Stimulated activated memory B cell treated with anti-CD40 and anti-IgM and Interleukin-4, amounts not matched to agents 10 μg/mL and 1 μg/mL and 100 μg/mL, for 72 hours (primary cell): ENCODE data around the gene SUPT3H.
"Not testable (repeated sequence)": the region's sequence is repeated elsewhere in the genome, so short reads cannot be mapped to it uniquely, and the experiment has no call there.

Source experiments
- ATAC-seq: fragments of 150-1000 bp; cut with Tn5 transposase; 2 replicates; pipeline ENCODE4 v1.10.0; 2021
- H3K27ac Mint-ChIP-seq: one replicate; pipeline ENCODE4 v1.8.0; 2022; ENCODE audit warnings: mild to moderate bottlenecking, mixed read lengths
- H3K27me3 Mint-ChIP-seq: one replicate; pipeline ENCODE4 v1.8.0; 2022; ENCODE audit warnings: mixed read lengths
- H3K36me3 Mint-ChIP-seq: one replicate; pipeline ENCODE4 v1.8.0; 2022; ENCODE audit warnings: mixed read lengths
- H3K4me1 Mint-ChIP-seq: one replicate; pipeline ENCODE4 v1.8.0; 2022; ENCODE audit warnings: mixed read lengths
- H3K4me3 Mint-ChIP-seq: one replicate; pipeline ENCODE4 v1.8.0; 2022; ENCODE audit warnings: mild to moderate bottlenecking, moderate library complexity, mixed read lengths
- H3K9me3 Mint-ChIP-seq: one replicate; pipeline ENCODE4 v1.8.0; 2022; ENCODE audit warnings: mixed read lengths

Gene SUPT3H

GRCh38 chr6:45170309-45170708 lies 207.4 kb downstream of the SUPT3H start:
- H3K27me3 Mint-ChIP-seq = no peaks in the 10 kb centered on the region
- peaks cover 6% of the 10 kb centered on the region for H3K4me1 Mint-ChIP-seq
- H3K27ac Mint-ChIP-seq = no peak overlapping the region
- H3K4me3 Mint-ChIP-seq = no peak overlapping the region
- no peaks in the 10 kb centered on the region for H3K9me3 Mint-ChIP-seq
- ATAC-seq = no peak
- peaks cover 6% of the 10 kb centered on the region for H3K36me3 Mint-ChIP-seq

GRCh38 chr6:45169815-45170214 lies 207.9 kb downstream of the SUPT3H start:
- Mint-ChIP-seq H3K27ac (no peak overlapping the region), H3K27me3 (no peaks in the 10 kb centered on the region), H3K4me1 (peaks cover 7% of the 10 kb centered on the region), H3K36me3 (peaks cover 6% of the 10 kb centered on the region), H3K4me3 (no peak overlapping the region), H3K9me3 (no peaks in the 10 kb centered on the region)
- ATAC-seq = no peak

GRCh38 chr6:45163952-45164766 lies 213.6 kb downstream of the SUPT3H start:
- H3K27me3 Mint-ChIP-seq = no peaks in the 10 kb centered on the region
- peaks cover 13% of the 10 kb centered on the region for H3K4me1 Mint-ChIP-seq

GRCh38 chr6:45160305-45160704 lies 217.4 kb downstream of the SUPT3H start:
- Mint-ChIP-seq H3K36me3 (peaks cover 10% of the 10 kb centered on the region), H3K4me3 (no peak overlapping the region), H3K4me1 (peaks cover 7% of the 10 kb centered on the region), H3K27ac (no peak overlapping the region), H3K27me3 (no peaks in the 10 kb centered on the region), H3K9me3 (no peaks in the 10 kb centered on the region)
- ATAC-seq = no peak

More at GRCh38 chr6:45163952-45164766, 213.6 kb downstream of the SUPT3H start:
- Mint-ChIP-seq H3K27ac (peak overlapping the region; percentile 10), H3K9me3 (no peaks in the 10 kb centered on the region), H3K36me3 (peaks cover 16% of the 10 kb centered on the region), H3K4me3 (no peak overlapping the region)
- peak; percentile 95 for ATAC-seq

- Mint-ChIP-seq H3K9me3 (no peaks in the 10 kb centered on the region), H3K27me3 (no peaks in the 10 kb centered on the region), H3K4me3 (no peak overlapping the region), H3K36me3 (peaks cover 5% of the 10 kb centered on the region), H3K4me1 (no peaks in the 10 kb centered on the region), H3K27ac (no peak overlapping the region)
- ATAC-seq = peak; percentile 80
Observed at GRCh38 chr6:45156075-45156474, 221.7 kb downstream of the SUPT3H start.

- Mint-ChIP-seq H3K27ac (no peak overlapping the region), H3K4me3 (no peak overlapping the region)
- ATAC-seq = no peak
Observed at GRCh38 chr6:45155341-45155894, 222.3 kb downstream of the SUPT3H start.

GRCh38 chr6:45154679-45155078 lies 223.1 kb downstream of the SUPT3H start:
- Mint-ChIP-seq H3K36me3 (no peaks in the 10 kb centered on the region), H3K4me3 (no peak overlapping the region)

More at GRCh38 chr6:45155341-45155894, 222.3 kb downstream of the SUPT3H start:
- H3K36me3 Mint-ChIP-seq = no peaks in the 10 kb centered on the region
- no peaks in the 10 kb centered on the region for H3K9me3 Mint-ChIP-seq
- H3K4me1 Mint-ChIP-seq = no peaks in the 10 kb centered on the region
- H3K27me3 Mint-ChIP-seq = no peaks in the 10 kb centered on the region

GRCh38 chr6:45148711-45149341 lies 228.9 kb downstream of the SUPT3H start:
- Mint-ChIP-seq H3K9me3 (peaks cover 13% of the 10 kb centered on the region), H3K27me3 (no peaks in the 10 kb centered on the region), H3K36me3 (peaks cover 13% of the 10 kb centered on the region), H3K4me3 (no peak overlapping the region), H3K4me1 (no peaks in the 10 kb centered on the region), H3K27ac (no peak overlapping the region)
- ATAC-seq = no peak

More at GRCh38 chr6:45154679-45155078, 223.1 kb downstream of the SUPT3H start:
- Mint-ChIP-seq H3K9me3 (no peaks in the 10 kb centered on the region), H3K4me1 (no peaks in the 10 kb centered on the region), H3K27ac (no peak overlapping the region), H3K27me3 (no peaks in the 10 kb centered on the region)
- ATAC-seq = no peak

- Mint-ChIP-seq H3K9me3 (peaks cover 18% of the 10 kb centered on the region), H3K27ac (no peak overlapping the region), H3K27me3 (no peaks in the 10 kb centered on the region), H3K4me3 (no peak overlapping the region), H3K36me3 (peaks cover 18% of the 10 kb centered on the region), H3K4me1 (no peaks in the 10 kb centered on the region)
- ATAC-seq = no peak
Observed at GRCh38 chr6:45148278-45148677, 229.5 kb downstream of the SUPT3H start.

- not testable (repeated sequence) for H3K4me1 Mint-ChIP-seq, H3K27me3 Mint-ChIP-seq, H3K27ac Mint-ChIP-seq, ATAC-seq, H3K4me3 Mint-ChIP-seq
- H3K9me3 Mint-ChIP-seq = peaks cover 30% of the 10 kb centered on the region
- peaks cover 37% of the 10 kb centered on the region for H3K36me3 Mint-ChIP-seq
Observed at GRCh38 chr6:45145658-45146057, 232.1 kb downstream of the SUPT3H start.

- H3K27me3 Mint-ChIP-seq = no peaks in the 10 kb centered on the region
- H3K27ac Mint-ChIP-seq = no peak overlapping the region
- ATAC-seq = no peak
- no peak overlapping the region for H3K4me3 Mint-ChIP-seq
- peaks cover 64% of the 10 kb centered on the region for H3K36me3 Mint-ChIP-seq
- peaks cover 41% of the 10 kb centered on the region for H3K9me3 Mint-ChIP-seq
- no peaks in the 10 kb centered on the region for H3K4me1 Mint-ChIP-seq
Observed at GRCh38 chr6:45138765-45139164, 239.0 kb downstream of the SUPT3H start.

GRCh38 chr6:45136495-45136894 lies 241.2 kb downstream of the SUPT3H start:
- Mint-ChIP-seq H3K27me3 (no peaks in the 10 kb centered on the region), H3K4me3 (no peak overlapping the region), H3K36me3 (peaks cover 45% of the 10 kb centered on the region), H3K4me1 (peaks cover 5% of the 10 kb centered on the region), H3K27ac (no peak overlapping the region), H3K9me3 (peaks cover 26% of the 10 kb centered on the region)
- ATAC-seq = no peak

- H3K27ac Mint-ChIP-seq = no peak overlapping the region
Observed at GRCh38 chr6:45132658-45133294, 245.0 kb downstream of the SUPT3H start.

GRCh38 chr6:45132059-45132458 lies 245.7 kb downstream of the SUPT3H start:
- Mint-ChIP-seq H3K4me1 (peaks cover 5% of the 10 kb centered on the region), H3K9me3 (peaks cover 14% of the 10 kb centered on the region), H3K27me3 (no peaks in the 10 kb centered on the region), H3K27ac (no peak overlapping the region), H3K4me3 (no peak overlapping the region), H3K36me3 (peaks cover 26% of the 10 kb centered on the region)
- ATAC-seq = no peak

More at GRCh38 chr6:45132658-45133294, 245.0 kb downstream of the SUPT3H start:
- H3K4me1 Mint-ChIP-seq = peaks cover 5% of the 10 kb centered on the region
- H3K36me3 Mint-ChIP-seq = peaks cover 28% of the 10 kb centered on the region
- no peaks in the 10 kb centered on the region for H3K27me3 Mint-ChIP-seq
- no peak overlapping the region for H3K4me3 Mint-ChIP-seq
- ATAC-seq = no peak
- peaks cover 17% of the 10 kb centered on the region for H3K9me3 Mint-ChIP-seq

GRCh38 chr6:45129051-45129450 lies 248.7 kb downstream of the SUPT3H start:
- H3K4me1 Mint-ChIP-seq = peaks cover 5% of the 10 kb centered on the region
- no peaks in the 10 kb centered on the region for H3K27me3 Mint-ChIP-seq
- ATAC-seq = no peak
- H3K27ac Mint-ChIP-seq = no peak overlapping the region
- no peaks in the 10 kb centered on the region for H3K9me3 Mint-ChIP-seq
- no peak overlapping the region for H3K4me3 Mint-ChIP-seq
- H3K36me3 Mint-ChIP-seq = peaks cover under 1% of the 10 kb centered on the region
